Measurements from ENCODE around the gene SUPT7L.

DNA sequence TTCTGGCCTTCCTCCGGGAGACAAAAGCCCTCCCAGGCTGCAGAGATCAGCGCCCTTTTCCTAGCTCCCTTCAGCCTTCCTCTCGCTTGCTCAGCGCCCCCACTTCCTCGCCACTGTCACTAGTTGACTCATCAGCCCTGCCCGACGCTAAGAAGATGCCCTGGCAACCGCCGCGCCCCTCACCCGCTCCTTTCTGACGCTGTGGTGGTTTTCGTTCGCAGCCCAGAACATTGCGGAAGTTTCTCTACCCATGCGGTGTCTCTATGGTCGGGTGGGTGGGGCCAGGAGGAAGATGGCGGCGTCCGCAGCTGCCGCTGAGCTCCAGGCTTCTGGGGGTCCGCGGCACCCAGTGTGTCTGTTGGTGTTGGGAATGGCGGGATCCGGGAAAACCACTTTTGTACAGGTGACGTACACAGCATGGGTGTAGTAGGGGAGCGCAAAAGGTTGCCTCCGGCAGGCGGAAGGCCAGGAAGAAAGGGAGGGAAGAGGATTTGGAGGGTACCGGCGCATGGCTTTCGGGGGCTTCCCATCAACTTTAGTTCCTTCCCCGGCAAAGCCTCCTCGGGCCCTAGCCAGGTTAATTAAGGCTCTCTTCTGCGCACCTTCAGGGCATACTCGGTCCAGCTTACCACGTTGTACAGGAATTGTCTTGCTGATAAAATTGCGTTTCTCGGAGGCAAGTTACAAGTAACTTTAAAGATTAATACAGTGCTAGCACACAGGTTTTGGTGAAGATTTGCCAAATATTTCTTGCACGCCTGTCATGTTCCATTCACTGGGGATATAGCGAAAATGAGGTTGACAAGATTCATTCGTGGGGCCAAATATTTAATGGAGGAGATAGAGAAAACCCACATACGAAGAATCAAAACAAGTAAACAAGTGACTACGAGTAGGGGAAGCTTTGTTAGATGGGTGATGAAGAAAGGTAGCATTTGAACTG lies 34.4 kb downstream of the SUPT7L start, which contains the start of the genes CCDC121 and GPN1:
- TF ChIP-seq JUND (IDR thresholded peaks at IDR 0.05) (peak; percentile 33 to 49), CTCF (IDR thresholded peaks at IDR 0.05; ENCODE audit: low read depth, low read length, missing input control) (no peak), NR2F2 (IDR thresholded peaks at IDR 0.05) (no peak), EGR1 (IDR thresholded peaks at IDR 0.05; ENCODE audit: low read depth in 2 of 2) (peak in 1 of 2 donors; percentile 13), MAX (IDR thresholded peaks at IDR 0.05) (peak; percentile 96), RXRA (IDR thresholded peaks at IDR 0.05) (no peak), YY1 (IDR thresholded peaks at IDR 0.05) (peak; percentile 98), FOXA1 (IDR thresholded peaks at IDR 0.05) (no peak)
